Fibroblast of mammary gland (primary cell): ENCODE data around the gene CX3CR1.
"Not testable (repeated sequence)": the region's sequence is repeated elsewhere in the genome, so short reads cannot be mapped to it uniquely, and the experiment has no call there.

Experiments
- DNase-seq: peaks from one replicate; pipeline ENCODE4 v3.0.0-alpha.2; 2010; ENCODE audit warnings: low read depth
- H3K4me3 ChIP-seq: 2 replicates; pipeline ENCODE4 v1.5.1; 2011; ENCODE audit warnings: low read depth, mild to moderate bottlenecking, low read length, moderate library complexity; ENCODE audit not compliant: control insufficient read depth
- TF ChIP-seq, protein P1 (sequence below): conservative IDR thresholded peaks from 2 replicates; pipeline ENCODE4 v1.5.1; 2011; ENCODE audit warnings: low read depth, low read length, inconsistent platforms; ENCODE audit not compliant: control insufficient read depth, insufficient read depth

The CX3CR1 gene

DNA sequence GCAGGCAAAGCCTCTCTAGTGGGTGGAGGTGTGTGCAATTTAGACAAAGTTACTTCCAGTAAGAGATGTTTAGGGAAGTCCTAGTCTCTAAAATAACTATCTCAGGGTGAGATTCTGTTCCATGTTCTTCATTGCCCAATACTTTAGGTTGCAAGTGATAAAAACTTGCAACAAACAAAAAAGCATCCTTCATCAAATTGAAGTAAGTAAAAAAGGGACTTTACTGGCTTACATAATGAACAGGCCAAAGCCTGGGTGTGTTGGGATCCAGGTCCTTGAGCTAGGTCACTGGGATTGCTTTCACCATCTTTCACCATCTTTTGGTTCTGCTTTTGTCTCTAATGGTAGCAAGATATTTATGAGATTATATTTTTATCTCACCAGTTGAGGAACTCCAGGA is 38.3 kb downstream of the CX3CR1 start:
- no peak for DNase-seq
- TF ChIP-seq, protein P1, sequence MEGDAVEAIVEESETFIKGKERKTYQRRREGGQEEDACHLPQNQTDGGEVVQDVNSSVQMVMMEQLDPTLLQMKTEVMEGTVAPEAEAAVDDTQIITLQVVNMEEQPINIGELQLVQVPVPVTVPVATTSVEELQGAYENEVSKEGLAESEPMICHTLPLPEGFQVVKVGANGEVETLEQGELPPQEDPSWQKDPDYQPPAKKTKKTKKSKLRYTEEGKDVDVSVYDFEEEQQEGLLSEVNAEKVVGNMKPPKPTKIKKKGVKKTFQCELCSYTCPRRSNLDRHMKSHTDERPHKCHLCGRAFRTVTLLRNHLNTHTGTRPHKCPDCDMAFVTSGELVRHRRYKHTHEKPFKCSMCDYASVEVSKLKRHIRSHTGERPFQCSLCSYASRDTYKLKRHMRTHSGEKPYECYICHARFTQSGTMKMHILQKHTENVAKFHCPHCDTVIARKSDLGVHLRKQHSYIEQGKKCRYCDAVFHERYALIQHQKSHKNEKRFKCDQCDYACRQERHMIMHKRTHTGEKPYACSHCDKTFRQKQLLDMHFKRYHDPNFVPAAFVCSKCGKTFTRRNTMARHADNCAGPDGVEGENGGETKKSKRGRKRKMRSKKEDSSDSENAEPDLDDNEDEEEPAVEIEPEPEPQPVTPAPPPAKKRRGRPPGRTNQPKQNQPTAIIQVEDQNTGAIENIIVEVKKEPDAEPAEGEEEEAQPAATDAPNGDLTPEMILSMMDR, result no peak
- no peak overlapping the region for H3K4me3 ChIP-seq

DNA sequence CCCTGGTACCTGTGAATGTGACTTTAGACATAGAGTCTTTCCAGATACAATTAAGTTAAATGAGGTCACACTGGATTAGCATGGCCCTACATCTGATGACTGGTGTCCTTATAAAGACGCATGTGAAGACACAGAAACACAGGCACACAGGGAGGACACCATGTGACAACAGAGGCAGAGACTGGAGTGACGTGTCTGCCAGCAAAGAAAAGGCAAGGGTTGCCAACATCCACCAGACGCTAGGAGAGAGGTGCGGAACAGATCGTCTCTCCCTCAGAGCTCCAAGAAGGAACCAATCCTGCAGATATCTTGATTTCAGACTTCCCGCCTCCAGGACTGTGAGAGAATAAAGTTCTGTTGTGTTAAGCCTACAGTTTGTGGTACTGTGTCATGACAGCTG is 42.8 kb downstream of the CX3CR1 start:
- no peak overlapping the region for H3K4me3 ChIP-seq
- TF ChIP-seq, protein P1, result no peak
- no peak for DNase-seq

DNA sequence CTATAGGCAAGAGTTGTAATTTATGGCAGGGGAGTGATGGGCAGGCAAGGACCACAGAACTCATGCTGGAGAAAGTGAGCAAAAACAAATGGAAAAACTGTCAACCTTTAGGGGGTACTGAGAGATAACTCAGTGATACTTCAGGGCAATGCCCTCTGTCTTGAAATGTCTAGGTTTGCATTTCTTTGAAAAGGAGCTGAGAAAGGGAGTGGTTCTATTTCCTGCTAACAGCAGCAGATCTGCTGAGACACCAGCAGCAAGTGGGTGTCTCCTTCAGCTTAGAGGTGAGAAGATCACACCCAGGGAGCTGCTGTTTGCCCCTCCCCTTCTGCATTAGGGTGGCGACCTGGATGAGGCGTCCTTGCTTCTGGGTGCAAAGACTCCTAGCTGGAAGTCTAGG is 45.2 kb downstream of the CX3CR1 start:
- TF ChIP-seq, protein P1, result no peak
- no peak for DNase-seq
- H3K4me3 ChIP-seq, result no peak overlapping the region

DNA sequence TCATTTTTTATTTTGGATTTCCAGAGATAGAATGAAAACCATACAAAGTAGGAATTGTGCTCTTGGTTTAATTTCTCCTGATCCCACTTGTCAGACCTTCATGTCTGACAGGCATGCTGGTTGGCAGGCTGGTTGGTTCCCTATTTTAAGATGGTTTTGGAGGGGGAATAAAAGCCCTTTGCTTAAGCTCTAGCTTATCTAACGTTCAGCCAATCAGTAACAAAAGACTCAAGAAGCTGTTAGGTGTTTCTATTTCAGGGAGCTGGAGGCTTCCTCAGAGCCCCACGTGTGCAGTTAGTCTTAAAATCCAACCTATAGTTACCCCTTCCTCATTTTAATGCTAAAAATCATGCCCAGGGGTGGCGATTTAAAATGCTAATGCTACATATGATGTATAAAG is 47.0 kb downstream of the CX3CR1 start:
- no peak for DNase-seq
- H3K4me3 ChIP-seq, result no peak overlapping the region
- TF ChIP-seq, protein P1, result no peak

DNA sequence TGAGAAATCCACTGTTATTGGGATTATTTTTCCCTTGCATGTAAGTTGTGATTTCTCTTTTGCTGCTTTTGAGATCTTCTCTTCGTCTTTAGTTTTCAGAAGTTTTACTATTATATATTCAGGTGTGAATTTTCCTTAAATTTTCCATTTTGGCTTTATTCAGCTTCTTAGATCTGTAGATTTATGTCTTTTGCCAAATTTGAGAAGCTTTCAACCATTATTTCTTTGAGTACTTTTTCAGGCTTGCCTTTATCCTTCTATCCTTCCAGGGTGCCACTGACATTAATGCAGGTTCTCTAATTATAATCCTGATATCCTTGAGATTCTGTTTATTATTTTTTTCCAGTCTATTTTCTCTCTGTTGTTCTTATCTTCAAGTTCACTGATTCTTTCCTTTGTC is 49.4 kb downstream of the CX3CR1 start:
- TF ChIP-seq, protein P1, result no peak

DNA sequence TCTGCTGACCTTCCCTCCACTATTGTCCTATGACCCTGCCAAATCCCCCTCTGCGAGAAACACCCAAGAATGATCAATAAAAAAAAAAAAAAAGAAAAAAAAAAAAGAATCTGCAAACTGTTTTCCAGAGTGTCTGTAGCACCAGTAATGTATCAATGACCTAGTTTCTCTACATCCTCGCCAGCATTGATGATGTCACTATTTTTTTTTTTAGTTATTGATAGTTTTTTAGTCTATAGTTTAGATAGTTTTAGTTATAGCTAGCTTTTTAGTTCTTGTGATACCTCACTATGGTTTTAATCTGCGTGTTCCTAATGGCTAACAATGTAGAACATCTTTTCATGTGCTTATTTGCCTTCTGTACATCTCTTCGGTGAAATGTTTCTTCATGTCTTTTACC is 51.3 kb downstream of the CX3CR1 start:
- no peak overlapping the region for H3K4me3 ChIP-seq
- DNase-seq, result no peak
- TF ChIP-seq, protein P1, result no peak

More for the DNA sequence above, 49.4 kb downstream of the CX3CR1 start:
- DNase-seq, result no peak
- no peak overlapping the region for H3K4me3 ChIP-seq

DNA sequence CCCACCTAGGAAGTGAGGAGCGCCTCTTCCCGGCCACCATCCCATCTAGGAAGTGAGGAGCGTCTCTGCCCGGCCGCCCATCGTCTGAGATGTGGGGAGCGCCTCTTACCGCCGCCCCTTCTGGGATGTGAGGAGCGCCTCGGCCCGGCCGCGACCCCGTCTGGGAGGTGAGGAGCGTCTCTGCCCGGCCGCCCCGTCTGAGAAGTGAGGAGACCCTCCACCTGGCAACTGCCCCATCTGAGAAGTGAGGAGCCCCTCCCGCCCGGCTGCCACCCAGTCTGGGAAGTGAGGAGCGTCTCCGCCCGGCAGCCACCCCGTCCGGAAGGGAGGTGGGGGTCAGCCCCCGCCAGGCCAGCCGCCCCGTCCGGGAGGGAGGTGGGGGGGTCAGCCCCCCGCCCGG is 52.2 kb downstream of the CX3CR1 start:
- H3K4me3 ChIP-seq, result not testable (repeated sequence)

More for the DNA sequence above, 52.2 kb downstream of the CX3CR1 start:
- DNase-seq, result not testable (repeated sequence)
